NCI-H526 (cell line): ENCODE results near the gene BTNL2.
A peak's percentile ranks its signal among the peaks of the same experiment; 100 is the strongest.
"Not testable (repeated sequence)": the region's sequence is repeated elsewhere in the genome, so short reads cannot be mapped to it uniquely, and the experiment has no call there.

Experiments
- DNase-seq, 2 experiments: peaks; one replicate each; lab custom pipeline; 2025; lab: John Stamatoyannopoulos, UW

Gene BTNL2, protein sequence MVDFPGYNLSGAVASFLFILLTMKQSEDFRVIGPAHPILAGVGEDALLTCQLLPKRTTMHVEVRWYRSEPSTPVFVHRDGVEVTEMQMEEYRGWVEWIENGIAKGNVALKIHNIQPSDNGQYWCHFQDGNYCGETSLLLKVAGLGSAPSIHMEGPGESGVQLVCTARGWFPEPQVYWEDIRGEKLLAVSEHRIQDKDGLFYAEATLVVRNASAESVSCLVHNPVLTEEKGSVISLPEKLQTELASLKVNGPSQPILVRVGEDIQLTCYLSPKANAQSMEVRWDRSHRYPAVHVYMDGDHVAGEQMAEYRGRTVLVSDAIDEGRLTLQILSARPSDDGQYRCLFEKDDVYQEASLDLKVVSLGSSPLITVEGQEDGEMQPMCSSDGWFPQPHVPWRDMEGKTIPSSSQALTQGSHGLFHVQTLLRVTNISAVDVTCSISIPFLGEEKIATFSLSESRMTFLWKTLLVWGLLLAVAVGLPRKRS

DNA sequence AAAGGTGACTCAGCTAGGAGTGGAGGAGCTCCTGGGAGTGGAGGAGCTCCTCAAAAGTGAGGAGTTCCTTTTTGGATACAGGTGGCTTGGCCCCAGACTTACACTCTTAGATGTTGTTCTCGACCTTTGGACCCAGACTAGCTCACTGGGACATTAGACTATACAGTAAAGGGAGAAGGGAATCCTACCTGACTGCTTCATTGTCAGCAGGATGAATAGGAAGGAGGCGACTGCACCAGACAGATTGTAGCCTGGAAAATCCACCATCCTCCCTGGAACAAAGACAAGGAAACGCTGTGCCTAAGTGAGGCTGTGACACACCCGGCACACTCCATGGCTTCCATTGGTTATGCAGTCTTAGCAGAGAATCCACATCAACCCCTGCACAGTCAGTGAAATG is at the start of gene BTNL2:
BTNL2 (minus strand) TSS at position 325 of the 400 bp plus-strand sequence; CDS start at position 267, 58 bp downstream.
- no peak for DNase-seq

DNA sequence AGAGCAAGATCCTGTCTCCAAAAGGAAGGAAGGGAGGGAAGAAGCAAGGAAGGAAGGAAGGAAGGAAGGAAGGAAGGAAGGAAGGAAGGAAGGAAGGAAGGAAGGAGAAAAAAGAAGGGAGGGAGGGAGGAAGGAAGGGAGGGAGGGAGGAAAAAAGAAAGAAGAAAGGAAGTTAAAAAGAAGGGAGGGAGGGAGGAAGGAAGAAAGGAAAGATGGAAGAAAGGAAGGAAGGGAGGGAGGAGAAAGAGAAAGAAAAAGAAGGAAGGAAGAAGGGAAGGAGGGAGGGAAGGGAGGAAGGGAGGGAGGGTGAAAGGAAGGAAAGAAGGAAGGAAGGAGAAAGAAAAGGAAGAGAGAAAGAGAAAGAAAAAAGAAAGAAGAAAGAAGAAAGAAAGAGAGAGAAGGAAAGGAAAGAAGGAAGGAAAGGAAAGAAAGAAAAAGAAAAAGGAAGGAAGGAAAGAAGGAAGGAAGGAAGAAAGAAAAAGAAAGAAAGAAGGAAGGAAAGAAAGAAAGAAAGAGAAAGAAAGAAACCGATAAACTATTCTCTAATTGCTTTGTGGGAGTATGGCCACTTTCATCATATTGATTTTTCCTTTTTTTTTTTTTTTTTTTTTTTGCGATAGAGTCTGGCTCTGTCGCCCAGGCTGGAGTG is 42.2 kb upstream of the BTNL2 start:
- DNase-seq, result no peak

DNA sequence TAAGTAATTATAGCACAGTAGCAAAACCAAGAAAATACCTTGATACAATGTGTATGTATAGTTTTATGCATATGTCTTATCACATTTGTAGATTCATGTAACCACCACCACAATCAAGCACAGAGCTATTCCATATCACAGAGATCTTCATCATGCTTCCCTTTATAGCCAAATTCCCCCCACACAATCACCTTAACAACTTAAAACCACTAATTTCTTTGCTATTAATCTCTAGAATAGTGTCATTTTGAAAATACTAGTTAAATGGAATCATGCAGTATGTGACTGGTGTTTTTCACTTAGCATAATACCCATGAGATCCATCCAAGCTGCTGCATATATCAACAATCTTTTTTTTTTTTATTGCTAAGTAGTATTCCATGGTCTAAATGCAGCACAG is 41.0 kb upstream of the BTNL2 start:
- DNase-seq, result no peak

DNA sequence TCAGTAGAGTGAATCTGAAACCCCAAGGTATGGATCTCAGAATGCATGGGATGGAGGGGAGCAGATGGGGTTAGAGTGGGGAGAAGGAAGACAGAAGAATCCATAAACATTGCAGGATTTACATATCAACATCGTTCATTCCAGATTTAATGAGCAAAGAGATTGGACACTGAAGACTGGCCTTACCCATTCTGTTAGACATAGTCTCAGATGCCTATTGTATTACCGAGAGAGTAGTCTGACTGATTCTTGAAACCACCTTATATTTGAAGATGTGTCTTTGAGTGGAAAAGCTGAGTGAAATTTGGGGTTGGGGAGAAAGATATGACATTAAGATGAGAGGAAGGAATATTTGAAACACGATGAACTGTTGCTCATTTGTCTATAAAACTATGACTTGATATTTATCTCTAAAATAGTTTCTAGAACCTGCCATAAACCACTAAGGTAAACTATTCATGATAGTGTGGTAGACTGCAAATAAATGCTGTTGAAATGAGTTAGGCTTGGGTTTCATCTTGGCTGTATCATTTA is 38.4 kb upstream of the BTNL2 start:
- no peak for DNase-seq

DNA sequence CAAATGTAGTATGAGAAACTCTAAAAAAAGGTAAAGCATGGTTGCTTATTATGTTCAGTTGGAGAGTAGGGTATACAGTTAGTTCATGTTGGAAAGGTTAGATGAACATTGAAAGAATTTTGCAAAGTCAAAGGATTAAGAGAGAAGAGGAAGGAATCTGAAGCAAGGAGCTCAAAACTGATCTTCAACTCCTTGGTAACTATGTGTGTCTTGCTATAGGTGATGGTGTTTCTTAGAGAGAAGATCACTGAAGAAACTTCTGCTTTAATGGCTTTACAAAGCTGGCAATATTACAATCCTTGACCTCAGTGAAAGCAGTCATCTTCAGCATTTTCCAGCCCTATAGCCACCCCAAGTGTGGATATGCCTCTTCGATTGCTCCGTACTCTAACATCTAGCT is 37.5 kb upstream of the BTNL2 start:
- DNase-seq, result no peak

DNA sequence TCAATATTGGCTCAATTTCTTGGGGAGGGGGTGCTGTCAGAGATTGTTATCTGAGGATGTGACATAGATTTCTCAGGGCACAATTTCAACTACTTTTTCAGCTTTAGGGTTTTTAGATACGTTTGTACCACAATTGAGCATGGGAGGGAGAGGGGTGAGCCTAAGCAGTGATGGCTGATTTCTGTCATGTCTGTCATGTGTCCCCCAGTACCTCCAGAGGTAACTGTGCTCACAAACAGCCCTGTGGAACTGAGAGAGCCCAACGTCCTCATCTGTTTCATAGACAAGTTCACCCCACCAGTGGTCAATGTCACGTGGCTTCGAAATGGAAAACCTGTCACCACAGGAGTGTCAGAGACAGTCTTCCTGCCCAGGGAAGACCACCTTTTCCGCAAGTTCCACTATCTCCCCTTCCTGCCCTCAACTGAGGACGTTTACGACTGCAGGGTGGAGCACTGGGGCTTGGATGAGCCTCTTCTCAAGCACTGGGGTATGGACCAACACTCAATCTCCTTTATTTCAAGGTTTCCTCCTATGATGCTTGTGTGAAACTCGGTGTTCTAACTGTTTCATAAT is 36.1 kb upstream of the BTNL2 start:
- DNase-seq, result no peak

DNA sequence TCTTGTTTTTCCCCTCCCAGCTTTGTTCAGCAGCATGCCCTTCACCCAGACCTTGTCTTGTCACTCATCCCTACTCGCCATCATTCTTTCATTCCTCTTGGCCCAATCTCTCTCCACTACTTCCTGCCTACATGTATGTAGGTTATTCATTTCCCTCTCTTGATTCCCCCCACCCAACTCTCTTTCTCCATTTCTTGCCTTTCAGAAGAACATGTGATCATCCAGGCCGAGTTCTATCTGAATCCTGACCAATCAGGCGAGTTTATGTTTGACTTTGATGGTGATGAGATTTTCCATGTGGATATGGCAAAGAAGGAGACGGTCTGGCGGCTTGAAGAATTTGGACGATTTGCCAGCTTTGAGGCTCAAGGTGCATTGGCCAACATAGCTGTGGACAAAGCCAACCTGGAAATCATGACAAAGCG is 35.3 kb upstream of the BTNL2 start:
- DNase-seq, result no peak

DNA sequence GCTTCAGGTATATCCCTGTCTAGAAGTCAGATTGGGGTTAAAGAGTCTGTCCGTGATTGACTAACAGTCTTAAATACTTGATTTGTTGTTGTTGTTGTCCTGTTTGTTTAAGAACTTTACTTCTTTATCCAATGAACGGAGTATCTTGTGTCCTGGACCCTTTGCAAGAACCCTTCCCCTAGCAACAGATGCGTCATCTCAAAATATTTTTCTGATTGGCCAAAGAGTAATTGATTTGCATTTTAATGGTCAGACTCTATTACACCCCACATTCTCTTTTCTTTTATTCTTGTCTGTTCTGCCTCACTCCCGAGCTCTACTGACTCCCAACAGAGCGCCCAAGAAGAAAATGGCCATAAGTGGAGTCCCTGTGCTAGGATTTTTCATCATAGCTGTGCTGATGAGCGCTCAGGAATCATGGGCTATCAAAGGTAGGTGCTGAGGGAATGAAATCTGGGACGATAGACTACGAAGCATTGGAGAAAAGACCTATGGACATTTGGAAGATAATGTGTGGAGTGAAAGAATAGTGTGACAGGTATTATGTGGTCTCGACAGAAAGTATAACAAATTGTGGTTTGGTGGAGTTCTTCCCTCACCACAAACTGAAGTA is 32.7 kb upstream of the BTNL2 start, which contains the start of gene HLA-DRA:
HLA-DRA (plus strand) TSS at position 286 of the 613 bp plus-strand sequence; CDS start at position 350, 64 bp downstream.
- DNase-seq, result peak in 1 of 2 experiments; percentile 43

DNA sequence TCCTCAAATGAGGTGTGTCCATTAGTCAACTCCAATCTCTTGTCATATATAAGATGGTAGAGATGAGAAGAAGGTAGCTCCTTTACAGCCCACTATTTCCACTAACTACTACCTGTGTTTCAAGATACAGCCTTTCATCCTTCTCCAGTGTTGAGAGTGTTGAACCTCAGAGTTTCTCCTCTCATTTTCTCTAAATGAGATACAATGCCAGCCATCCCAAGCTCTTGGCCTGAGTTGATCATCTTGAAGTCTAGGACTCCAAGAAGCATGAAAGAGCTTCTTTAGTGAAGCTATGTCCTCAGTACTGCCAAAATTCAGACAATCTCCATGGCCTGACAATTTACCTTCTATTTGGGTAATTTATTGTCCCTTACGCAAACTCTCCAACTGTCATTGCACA is 32.2 kb upstream of the BTNL2 start:
- DNase-seq, result no peak

DNA sequence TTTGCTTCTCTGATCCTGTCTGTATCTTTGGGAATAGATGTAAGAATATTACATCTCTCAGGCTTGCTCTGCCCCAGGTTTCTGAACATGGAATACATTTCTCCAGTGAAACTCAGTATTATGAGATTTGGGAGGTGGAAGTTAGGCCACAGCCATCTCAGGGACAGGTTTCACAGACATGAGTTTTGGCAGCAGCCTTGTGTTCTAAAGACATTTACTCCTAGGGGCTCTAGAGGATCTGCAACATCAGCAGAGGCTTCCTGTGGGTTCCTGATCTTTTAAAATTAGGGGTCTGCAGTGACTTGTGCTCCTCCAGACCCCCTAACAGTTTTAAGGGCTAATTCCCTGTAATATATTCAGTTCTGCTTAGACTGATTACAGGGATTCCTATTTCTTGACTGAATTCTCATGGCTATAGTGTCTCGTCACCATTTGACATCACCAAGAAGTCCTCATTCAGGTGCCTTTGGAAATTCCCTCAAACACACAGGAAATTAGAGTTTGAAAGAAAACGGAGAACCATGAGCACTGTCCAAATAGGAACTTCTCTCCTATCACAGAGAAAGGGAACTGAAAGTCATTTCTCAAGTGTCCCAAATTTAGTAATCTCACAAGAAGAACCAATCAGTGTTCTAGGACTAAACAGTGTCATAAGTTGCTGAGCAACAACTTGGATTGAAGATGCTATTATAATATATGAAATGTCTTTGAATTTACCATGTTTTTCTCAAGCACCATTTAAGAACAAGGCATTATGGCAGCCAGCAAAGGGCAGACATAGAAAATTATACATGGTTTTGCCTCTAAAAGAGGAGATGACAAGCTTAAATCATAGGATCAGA is 30.2 kb upstream of the BTNL2 start:
- DNase-seq, result no peak

DNA sequence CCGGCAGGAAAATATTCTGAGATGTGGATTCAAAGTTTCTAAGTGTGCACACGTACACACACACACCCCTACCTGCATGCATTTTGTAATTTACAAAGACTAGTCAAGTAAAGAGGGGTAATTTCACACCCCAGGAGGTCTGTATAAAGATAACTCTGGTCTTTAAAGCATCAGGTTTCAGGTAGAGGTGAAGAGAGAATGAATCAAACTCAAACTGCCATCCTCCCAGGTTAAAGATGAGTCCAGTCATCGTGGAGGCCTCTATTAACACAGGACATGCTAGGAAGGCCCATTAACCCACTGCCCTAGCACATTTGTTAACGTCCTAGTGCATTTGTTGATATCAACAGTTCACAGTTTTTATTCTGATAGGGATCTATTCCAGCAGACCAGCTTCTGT is 29.2 kb upstream of the BTNL2 start:
- DNase-seq, result no peak

DNA sequence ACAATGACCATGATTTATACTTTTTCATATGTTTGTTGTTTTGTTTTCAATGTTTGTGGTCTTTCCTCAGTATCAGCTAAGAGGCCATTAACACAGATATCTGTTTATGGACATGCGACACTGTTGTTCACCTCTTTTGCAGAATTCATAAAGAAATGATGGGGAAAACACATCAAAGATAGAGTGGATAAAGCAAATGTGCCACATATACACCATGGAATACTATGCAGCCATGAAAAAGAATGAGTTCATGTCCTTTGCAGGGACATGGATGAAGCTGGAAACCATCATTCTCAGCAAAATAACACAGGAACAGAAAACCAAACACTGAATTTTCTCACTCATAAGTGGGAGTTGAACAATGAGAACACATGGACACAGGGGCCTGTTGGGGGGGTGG is 27.0 kb upstream of the BTNL2 start:
- not testable (repeated sequence) for DNase-seq

DNA sequence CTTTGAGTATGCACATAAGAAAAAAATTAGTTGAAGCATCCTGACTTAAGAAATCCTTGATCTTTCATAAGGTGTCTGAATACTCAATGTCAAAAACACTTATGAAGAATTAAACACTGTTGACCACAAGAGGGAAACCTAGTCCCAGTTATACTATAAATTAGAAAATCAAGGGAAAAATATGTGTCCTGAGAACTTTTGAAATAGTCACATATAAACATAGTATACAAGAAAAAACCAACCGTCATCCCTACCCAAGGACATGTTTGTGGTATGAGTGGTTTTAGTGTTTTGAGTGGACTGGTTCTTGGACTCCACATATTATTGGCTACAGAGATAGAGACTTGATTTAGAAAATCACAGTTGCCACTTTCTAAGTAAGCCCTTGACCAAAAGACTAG is 25.1 kb upstream of the BTNL2 start:
- DNase-seq, result peak in 1 of 2 experiments; percentile 16

DNA sequence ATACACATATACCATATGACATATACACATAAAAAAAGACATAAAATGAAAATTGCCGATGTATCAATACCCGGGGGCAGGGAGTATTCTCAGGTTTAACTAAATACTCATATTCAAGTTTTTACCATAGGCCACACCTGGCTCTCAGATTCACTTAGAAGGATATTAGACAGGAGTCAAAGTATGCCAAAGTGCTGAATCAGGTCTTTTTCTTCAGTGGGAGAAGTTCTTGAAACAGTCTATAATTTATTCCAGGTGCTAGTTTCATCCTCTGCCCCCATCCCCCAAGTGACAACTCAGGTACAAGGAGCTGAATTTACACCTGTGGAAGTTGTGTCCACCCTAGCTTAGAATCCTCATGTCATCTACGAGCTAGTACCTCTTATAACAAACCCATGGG is 24.2 kb upstream of the BTNL2 start:
- no peak for DNase-seq

DNA sequence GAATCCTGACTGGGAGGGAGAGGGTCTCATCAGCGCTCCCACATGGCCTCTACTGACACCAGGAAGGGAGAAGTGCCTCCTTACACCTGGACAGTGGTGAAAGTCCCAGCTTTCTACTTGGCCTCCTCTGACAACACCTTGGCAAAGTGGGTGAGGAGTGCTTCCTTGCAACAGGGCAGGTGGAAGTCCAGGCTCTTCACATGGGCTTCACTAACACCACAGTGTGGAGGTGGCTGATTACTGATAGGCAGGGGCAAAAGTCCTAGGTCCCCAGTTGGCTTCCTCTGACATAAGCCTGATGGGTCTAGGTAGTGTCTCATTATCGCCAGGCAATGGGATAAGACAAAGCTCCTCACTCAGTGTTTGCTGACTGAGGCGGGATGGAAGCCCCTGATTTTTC is 23.2 kb upstream of the BTNL2 start:
- no peak for DNase-seq

DNA sequence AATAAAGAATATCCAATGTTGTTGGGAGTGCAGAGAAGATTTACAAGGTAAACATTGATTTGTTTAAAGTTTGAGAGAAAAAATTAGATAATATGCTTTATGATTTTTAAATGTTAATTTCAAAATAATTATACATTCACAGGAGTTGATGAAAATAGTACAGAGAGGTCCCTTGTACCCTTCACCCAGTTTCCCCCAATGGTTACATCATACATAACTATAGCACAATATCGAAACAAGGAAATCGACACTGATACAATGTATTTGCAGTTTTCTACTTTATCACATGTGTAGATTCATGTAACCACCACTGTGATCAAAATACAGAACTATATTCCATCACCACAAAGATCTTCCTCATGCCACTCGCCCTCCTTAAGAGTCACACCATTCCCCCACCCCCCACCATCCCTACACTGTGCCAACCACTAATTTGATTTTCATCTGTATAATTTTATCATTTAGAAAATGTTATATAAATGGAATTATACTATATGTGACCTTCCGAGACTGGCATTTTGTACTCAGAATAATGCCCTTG is 21.0 kb upstream of the BTNL2 start:
- no peak for DNase-seq

DNA sequence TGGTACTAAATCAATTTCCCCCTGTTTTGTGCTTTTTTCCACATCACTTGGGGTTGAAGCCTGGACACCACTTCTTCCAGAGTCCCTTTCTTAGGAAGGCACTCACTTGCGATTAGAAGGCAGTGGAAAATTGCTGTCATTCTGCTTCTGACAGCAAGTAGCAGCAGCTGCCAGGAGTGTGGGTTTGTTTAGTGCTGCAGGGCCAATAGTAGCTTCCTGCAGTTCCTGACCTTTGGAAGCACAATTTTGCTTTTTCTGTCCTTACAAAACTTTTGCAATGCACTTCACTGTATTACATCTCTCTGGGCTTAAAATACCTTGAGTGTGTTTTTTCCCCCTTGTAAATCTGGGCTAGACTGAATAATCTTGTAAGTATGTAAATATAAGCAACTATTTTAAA is 20.2 kb upstream of the BTNL2 start:
- DNase-seq, result no peak

DNA sequence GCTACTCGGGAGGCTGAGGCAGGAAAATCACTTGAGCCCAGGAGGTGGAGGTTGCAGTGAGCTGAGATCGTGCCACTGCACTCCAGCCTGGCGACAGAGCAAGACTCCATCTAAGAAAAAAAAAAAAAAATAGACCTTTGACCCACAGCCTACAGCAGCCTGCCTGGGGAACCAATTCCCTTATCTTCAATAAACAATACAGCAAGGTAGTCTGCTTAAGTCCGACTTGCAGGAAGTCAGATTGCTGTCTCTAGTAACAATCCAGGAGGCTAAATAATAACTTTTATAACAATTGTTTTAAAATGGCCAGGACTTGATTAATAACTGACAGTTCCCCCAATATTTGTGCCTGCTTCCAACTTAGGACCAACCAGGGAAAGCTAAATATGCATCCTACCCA is 19.4 kb upstream of the BTNL2 start:
- DNase-seq, result no peak

DNA sequence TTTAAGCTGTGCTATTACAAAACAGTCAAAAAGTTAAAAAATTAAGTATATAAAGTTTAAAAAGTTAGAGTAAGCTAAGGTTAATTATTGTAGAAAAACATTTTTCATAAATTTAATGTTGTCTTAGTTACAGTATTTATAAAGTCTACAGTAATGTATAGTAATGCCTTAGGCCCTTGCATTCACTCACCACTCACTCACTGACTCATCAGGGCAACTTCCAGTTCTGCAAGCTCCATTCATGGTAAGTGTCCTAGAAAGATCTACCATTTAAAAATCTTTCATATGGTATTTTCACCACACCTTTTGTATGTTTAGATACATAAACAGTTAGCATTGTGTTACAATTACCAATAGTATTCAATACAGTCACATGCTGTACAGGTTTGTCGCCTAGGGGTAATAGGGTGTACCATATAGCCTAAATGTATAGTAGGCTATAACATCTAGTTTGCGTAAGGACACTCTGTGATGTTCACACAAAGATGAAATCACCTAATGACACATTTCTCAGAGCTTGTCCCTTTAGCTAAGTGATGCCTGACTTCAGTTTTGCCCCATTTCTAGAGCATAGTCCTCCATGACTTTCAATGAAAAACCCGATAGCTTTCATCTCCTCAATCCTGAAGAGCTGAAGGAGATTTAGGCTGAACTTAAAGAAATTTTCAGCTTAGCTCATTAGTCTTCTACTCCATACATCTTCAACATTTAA is 17.8 kb upstream of the BTNL2 start:
- DNase-seq, result no peak

DNA sequence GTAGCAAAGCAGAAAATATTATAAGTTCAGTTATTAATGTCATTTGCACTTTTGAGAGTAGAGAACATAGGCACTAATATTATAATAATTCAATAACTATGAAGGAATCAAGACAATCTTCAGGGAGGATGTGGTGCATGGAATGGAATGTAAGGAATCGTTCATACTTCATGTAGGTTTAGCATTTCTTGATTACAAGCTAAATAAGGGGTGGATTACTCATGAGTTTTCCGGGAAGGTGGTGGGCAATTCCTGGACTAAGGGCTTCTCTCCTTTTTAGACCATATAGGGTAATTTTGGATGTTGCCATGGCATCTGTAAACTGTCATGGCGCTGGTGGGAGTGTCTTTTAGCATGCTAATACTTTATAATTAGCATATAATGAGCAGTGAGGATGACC is 9.1 kb upstream of the BTNL2 start:
- no peak for DNase-seq
